ENCODE data around the gene AKAP5. TPM values are rescaled to one million over a fixed set of nuclear protein-coding genes. Genes with fewer than 3 reads are reported as not detected.

The AKAP5 gene
- total RNA-seq, 6 experiments from 2014 or later: 0.12 to 1.0 (median 0.30) TPM

DNA sequence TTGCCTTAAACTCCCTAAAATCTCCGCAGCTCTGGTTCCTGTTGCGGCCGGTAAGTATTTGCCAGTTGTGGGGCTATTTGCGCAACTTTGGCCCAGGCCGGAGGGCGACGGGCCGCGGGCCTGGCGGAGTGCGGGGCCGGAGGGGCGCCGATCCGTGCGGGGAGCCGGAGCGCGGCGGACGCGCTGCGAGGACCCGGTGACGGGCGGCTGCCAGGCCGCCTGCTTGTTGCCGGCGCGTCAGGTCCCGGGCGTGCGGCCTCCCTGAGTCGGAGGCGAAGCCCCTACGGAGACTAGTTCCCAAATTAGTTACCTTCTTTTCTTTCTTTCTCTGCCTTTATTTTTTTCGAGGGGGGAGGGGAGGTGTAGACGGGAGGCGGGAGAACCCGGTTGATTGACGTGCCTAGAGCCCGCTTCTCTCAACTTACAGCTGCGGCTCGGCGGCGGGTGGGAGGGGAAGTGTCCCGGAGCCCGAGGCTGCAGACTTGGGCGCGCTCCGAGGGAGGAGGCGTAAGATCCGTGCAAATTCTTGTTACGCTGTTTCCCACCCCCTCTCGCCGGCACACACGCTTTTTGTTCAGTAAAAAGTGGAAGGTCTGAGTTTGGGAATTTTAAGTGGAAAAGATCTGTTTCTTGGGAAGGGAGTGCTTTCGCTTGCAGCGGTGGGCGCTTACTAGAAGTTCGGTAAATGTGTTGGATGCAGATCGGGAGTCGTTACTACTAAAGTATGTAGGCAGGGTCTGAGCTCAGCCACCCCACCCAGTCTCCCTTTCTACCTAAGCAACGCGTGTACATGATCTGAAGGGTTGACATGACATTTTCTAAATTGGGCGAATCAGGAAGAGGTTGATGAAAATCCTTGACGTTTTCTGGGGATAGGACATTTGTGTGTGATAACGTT is 39.8 kb downstream of the AKAP5 start:
- peak; percentile 49 to 69 (median 56) for ATAC-seq
- peak; percentile 89 to 93 (median 92) for DNase-seq
- Histone ChIP-seq H3K9me3 (no peaks in the 10 kb centered on the region), H3K27ac (peak overlapping the region; percentile 98 to 100 (median 98)), H3K36me3 (no peaks in the 10 kb centered on the region), H3K4me3 (peak overlapping the region; percentile 84 to 88 (median 84)), H3K27me3 (no peaks in the 10 kb centered on the region), H3K4me1 (peaks cover 0 to 49% (median 12%) of the 10 kb centered on the region in 4 donors)
- intact Hi-C loops (cut with DNase I): no loop called here
- TF ChIP-seq POLR2A (IDR thresholded peaks at IDR 0.05): peak; percentile 36
- TF ChIP-seq, protein P1, sequence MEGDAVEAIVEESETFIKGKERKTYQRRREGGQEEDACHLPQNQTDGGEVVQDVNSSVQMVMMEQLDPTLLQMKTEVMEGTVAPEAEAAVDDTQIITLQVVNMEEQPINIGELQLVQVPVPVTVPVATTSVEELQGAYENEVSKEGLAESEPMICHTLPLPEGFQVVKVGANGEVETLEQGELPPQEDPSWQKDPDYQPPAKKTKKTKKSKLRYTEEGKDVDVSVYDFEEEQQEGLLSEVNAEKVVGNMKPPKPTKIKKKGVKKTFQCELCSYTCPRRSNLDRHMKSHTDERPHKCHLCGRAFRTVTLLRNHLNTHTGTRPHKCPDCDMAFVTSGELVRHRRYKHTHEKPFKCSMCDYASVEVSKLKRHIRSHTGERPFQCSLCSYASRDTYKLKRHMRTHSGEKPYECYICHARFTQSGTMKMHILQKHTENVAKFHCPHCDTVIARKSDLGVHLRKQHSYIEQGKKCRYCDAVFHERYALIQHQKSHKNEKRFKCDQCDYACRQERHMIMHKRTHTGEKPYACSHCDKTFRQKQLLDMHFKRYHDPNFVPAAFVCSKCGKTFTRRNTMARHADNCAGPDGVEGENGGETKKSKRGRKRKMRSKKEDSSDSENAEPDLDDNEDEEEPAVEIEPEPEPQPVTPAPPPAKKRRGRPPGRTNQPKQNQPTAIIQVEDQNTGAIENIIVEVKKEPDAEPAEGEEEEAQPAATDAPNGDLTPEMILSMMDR (IDR thresholded peaks at IDR 0.05): no peak
- WGBS (ENCODE audit: insufficient coverage, low coverage, low lambda C conversion rate, missing lambda C conversion rate): 2% methylated on average over 26 of the region's 68 CpGs

DNA sequence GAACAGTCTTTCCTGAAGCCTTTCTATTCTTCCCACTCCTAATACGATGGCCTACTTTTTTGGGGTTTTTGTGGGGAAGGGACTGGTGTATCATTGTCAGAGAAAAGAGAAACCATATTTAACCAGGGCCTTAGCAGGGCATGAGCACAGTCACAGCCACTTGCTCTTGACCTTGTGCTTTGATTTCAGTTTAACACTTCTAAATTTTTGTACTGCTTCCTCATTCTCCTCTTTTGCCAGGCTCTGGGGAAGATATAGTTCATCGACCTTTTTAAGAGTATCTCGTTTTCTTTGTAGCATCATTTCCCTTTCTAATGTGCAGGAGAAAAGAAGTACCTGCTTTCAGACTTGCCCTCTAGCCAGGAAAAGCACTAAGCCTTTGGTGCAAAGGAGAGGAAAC is 41.4 kb downstream of the AKAP5 start:
- Histone ChIP-seq H3K27ac (peak overlapping the region in 2 of 3 donors; percentile 98 to 100), H3K27me3 (no peaks in the 10 kb centered on the region), H3K9me3 (no peaks in the 10 kb centered on the region), H3K36me3 (no peaks in the 10 kb centered on the region), H3K4me1 (peaks cover 0 to 42% (median 6%) of the 10 kb centered on the region in 4 donors), H3K4me3 (peak overlapping the region in 2 of 3 donors; percentile 84 to 88)
- TF ChIP-seq, protein P1 (IDR thresholded peaks at IDR 0.05): no peak
- TF ChIP-seq POLR2A (IDR thresholded peaks at IDR 0.05): no peak
- DNase-seq: no peak
- WGBS (ENCODE audit: insufficient coverage, low coverage, low lambda C conversion rate, missing lambda C conversion rate): 32% methylated on average over 3 of the region's 3 CpGs
- intact Hi-C loops (cut with DNase I): no loop called here
- no peak for ATAC-seq

DNA sequence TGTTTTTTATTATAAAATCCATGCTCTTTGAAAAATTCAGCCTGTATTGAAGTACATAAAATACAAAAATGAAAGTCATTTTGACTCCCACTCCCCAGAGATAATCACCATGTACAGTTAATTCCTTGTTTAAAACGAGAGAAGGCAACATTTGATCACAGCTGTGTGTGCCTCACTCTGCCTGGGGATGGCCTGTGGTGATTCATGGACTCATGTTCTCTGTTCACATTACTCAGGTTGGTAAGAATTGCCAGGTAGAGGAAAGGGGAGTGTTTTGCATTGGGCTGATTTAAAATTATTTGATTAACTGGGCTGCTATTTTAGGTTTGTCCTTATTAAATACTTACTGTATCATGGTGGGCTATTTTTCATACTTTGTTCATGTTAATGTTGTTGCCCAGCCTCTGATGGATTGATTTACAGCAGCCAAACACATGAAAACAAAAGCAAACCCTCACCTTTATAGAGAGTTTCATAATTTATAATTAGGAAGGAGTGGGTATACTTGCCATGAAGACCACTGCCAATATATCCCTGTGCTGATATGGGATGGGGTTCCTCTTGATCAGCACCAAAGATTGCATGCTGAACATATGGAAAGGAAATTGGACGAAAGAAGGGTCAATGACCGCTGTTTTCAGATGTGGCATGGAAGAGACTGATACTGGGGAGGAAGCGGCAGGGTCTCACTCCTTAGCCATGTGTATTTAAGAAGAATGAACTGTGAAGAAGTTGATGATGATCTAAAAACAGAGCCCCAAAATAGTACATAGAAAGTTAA is 42.3 kb downstream of the AKAP5 start:
- intact Hi-C loops (cut with DNase I): no loop called here
- Histone ChIP-seq H3K4me1 (peaks cover 0 to 34% (median 2%) of the 10 kb centered on the region in 4 donors), H3K27me3 (no peaks in the 10 kb centered on the region), H3K36me3 (no peaks in the 10 kb centered on the region), H3K4me3 (no peak overlapping the region), H3K27ac (peak overlapping the region in 2 of 3 donors; percentile 6 to 100), H3K9me3 (no peaks in the 10 kb centered on the region)
- DNase-seq: no peak
- 54% methylated on average over 4 of the region's 4 CpGs for WGBS (ENCODE audit: insufficient coverage, low coverage, low lambda C conversion rate, missing lambda C conversion rate)
- ATAC-seq: no peak
- TF ChIP-seq POLR2A (IDR thresholded peaks at IDR 0.05): no peak
- TF ChIP-seq, protein P1 (IDR thresholded peaks at IDR 0.05): no peak

DNA sequence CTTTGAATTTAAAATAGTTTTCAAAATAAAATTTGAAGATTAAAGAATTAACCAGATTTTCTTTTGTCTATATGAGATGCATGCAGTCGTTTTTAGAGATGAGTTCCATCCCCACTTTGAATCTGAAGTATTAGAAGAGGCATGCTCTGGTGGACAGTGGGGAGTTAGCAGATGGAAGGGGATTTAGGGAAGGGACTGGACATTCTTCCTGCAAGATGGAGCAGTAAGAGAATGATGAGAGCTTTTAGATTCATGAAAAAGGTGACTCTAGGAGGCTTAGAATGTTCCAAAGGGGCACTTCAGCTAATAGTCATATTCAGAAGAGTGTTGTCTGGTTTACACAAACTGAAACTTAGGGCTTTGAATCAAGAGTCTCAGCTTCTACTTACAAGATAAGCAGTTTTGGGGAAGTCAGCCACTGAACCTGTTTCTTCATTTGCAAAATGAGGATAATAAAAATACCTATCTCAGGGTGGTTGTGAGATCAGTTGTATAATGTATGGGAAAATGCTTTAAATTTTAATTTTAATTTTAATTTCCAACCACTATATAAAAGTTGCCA is 43.0 kb downstream of the AKAP5 start:
- Histone ChIP-seq H3K36me3 (no peaks in the 10 kb centered on the region), H3K27me3 (no peaks in the 10 kb centered on the region), H3K4me3 (no peak overlapping the region), H3K27ac (no peak overlapping the region), H3K9me3 (no peaks in the 10 kb centered on the region), H3K4me1 (peaks cover 0 to 31% (median 2%) of the 10 kb centered on the region in 4 donors)
- 26% methylated on average over 1 of the region's 1 CpG for WGBS (ENCODE audit: insufficient coverage, low coverage, low lambda C conversion rate, missing lambda C conversion rate)
- TF ChIP-seq POLR2A (IDR thresholded peaks at IDR 0.05): no peak
- TF ChIP-seq, protein P1 (IDR thresholded peaks at IDR 0.05): no peak
- DNase-seq (no peak), ATAC-seq (no peak)
- intact Hi-C loops (cut with DNase I): no loop called here
